ENCODE data around the gene FSIP1.
A peak's percentile ranks its signal among the peaks of the same experiment; 100 is the strongest.

DNA sequence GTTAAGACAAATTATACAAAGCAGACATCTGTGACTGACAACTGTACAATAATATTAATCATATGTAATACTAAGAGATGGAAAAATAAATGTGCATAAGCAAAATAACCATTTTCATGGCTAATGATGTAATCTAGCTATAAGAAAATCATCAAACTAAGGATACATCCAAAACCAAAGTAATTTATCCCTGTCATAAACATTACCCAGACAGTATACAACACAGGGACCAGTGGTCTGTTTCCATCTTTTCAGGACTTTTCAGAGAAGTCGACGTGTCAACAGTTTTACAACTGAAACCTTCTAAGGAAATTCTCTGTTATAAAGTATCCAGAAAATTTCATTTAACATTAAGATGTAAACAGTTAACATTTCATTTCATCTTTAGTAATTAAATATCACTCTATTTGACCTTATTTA, 190.7 kb downstream of the FSIP1 start:
- TF ChIP-seq, protein P1, sequence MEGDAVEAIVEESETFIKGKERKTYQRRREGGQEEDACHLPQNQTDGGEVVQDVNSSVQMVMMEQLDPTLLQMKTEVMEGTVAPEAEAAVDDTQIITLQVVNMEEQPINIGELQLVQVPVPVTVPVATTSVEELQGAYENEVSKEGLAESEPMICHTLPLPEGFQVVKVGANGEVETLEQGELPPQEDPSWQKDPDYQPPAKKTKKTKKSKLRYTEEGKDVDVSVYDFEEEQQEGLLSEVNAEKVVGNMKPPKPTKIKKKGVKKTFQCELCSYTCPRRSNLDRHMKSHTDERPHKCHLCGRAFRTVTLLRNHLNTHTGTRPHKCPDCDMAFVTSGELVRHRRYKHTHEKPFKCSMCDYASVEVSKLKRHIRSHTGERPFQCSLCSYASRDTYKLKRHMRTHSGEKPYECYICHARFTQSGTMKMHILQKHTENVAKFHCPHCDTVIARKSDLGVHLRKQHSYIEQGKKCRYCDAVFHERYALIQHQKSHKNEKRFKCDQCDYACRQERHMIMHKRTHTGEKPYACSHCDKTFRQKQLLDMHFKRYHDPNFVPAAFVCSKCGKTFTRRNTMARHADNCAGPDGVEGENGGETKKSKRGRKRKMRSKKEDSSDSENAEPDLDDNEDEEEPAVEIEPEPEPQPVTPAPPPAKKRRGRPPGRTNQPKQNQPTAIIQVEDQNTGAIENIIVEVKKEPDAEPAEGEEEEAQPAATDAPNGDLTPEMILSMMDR (IDR thresholded peaks at IDR 0.05) = no peak
- no peak for TF ChIP-seq EP300 (IDR thresholded peaks at IDR 0.05)
- peak; percentile 24 for TF ChIP-seq POLR2AphosphoS5 (IDR thresholded peaks at IDR 0.05)
- no peak for TF ChIP-seq POLR2A (IDR thresholded peaks at IDR 0.05)

All from gastroesophageal sphincter (tissue), 3 donors.